HG03457 (cell line): ENCODE data around the gene OR4C3.
"Not testable (repeated sequence)": the region's sequence is repeated elsewhere in the genome, so short reads cannot be mapped to it uniquely, and the experiment has no call there.

Experiments used
- ATAC-seq: cut with Tn5 transposase; IDR thresholded peaks from one replicate; pipeline ENCODE4 v1.9.1; 2021; ENCODE audit warnings: moderate number of reproducible peaks; ENCODE audit not compliant: unreplicated experiment

OR4C3 gene

GRCh38 chr11:48324620-48325019 is at the start of gene OR4C3:
Gene OR4C3, plus strand, starts transcription at chr11:48324920. Its CDS starts 102 bp downstream, at chr11:48325022.
- not testable (repeated sequence) for ATAC-seq

- ATAC-seq: no peak
These were observed 18.8 kb upstream of the OR4C3 start, which contains the start of gene OR4S1 for GRCh38 chr11:48305923-48306322. Gene OR4S1, plus strand, starts transcription at chr11:48306223. Its CDS starts 0 bp downstream, at chr11:48306223.

- peak; percentile 77 for ATAC-seq
These were observed 16.8 kb upstream of the OR4C3 start for GRCh38 chr11:48307760-48308386.

- ATAC-seq: not testable (repeated sequence)
These were observed 11.1 kb upstream of the OR4C3 start for GRCh38 chr11:48313590-48313989.

GRCh38 chr11:48319813-48320212 is 4.9 kb upstream of the OR4C3 start:
- ATAC-seq: not testable (repeated sequence)

GRCh38 chr11:48341466-48341865 is 16.7 kb downstream of the OR4C3 start:
- no peak for ATAC-seq

- ATAC-seq: not testable (repeated sequence)
These were observed 17.8 kb downstream of the OR4C3 start for GRCh38 chr11:48342505-48342904.

GRCh38 chr11:48346286-48346685 is 21.6 kb downstream of the OR4C3 start:
- ATAC-seq: not testable (repeated sequence)

GRCh38 chr11:48354013-48354412 is 29.3 kb downstream of the OR4C3 start:
- no peak for ATAC-seq

GRCh38 chr11:48354677-48355076 is 30.0 kb downstream of the OR4C3 start:
- ATAC-seq: no peak

- not testable (repeated sequence) for ATAC-seq
These were observed 36.6 kb downstream of the OR4C3 start for GRCh38 chr11:48361289-48361688.

- ATAC-seq: no peak
These were observed 41.6 kb downstream of the OR4C3 start, which contains the start of gene OR4C5 for GRCh38 chr11:48366365-48366764. Gene OR4C5, minus strand, starts transcription at chr11:48366465. Its CDS starts 0 bp downstream, at chr11:48366465.
